T-helper 1 cell treated with Interleukin-12 subunit alpha and Interleukin-12 subunit beta and Interleukin-4 antibody, amounts not matched to agents 30 μg/mL and 1 μg/mL, for 36 hours (primary cell): ENCODE measurements around the gene KIFAP3.

ENCODE experiments used
- H3K27ac Mint-ChIP-seq: one replicate; pipeline ENCODE4 v1.8.0; 2021; ENCODE audit warnings: mild to moderate bottlenecking, mixed read lengths
- H3K27me3 Mint-ChIP-seq: one replicate; pipeline ENCODE4 v1.8.0; 2021; ENCODE audit warnings: low read depth, mixed read lengths
- H3K36me3 Mint-ChIP-seq: one replicate; pipeline ENCODE4 v1.8.0; 2021; ENCODE audit warnings: low read depth, mixed read lengths
- H3K4me1 Mint-ChIP-seq: one replicate; pipeline ENCODE4 v1.8.0; 2021; ENCODE audit warnings: low read depth, mixed read lengths
- H3K4me3 Mint-ChIP-seq: one replicate; pipeline ENCODE4 v1.8.0; 2021; ENCODE audit warnings: mild to moderate bottlenecking, moderate library complexity, mixed read lengths
- H3K9me3 Mint-ChIP-seq: one replicate; pipeline ENCODE4 v1.8.0; 2021; ENCODE audit warnings: mixed read lengths

KIFAP3 gene

DNA sequence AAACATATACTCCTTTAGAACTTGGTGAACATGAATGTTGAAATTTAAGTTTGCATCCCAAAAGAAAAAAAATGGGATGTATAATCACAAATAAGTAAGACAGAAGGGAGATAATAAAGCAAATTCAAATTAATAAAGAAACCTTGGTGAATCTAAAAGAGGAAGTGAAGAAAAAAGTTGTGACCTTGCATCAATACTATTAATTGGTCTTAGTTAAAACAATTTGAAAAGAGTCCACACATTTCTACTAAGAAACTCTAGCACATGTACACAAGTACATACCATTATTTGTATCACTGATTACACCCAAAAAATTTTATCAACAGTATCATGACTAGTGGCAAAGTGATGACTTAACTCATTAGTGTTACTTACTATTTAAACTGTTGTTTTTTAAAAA, 100.4 kb downstream of the KIFAP3 start:
- Mint-ChIP-seq H3K27ac (no peak overlapping the region), H3K9me3 (no peaks in the 10 kb centered on the region), H3K27me3 (no peaks in the 10 kb centered on the region), H3K36me3 (peaks cover 2% of the 10 kb centered on the region), H3K4me1 (no peaks in the 10 kb centered on the region), H3K4me3 (no peak overlapping the region)

DNA sequence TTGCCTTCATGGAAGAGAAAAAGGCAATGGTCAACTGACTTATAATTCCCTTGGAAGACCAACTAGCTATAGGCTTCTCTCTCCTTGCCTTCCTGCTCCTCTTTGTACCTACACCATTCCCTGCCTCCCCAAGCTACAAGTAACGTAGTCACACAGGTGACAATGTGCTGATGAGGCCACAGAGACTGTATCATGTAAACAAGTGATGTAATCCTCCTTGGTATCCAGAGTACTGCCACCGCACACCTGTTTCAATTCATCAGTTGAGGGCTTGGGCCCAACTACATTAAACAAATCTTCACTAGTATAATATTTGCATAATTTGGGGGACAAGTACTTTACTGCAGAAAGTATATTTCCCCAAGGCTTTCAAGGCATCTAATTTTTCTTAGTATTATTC, 104.4 kb downstream of the KIFAP3 start:
- peaks cover 2% of the 10 kb centered on the region for H3K36me3 Mint-ChIP-seq
- H3K4me3 Mint-ChIP-seq, result no peak overlapping the region
- H3K4me1 Mint-ChIP-seq, result no peaks in the 10 kb centered on the region
- H3K27ac Mint-ChIP-seq, result no peak overlapping the region
- H3K9me3 Mint-ChIP-seq, result no peaks in the 10 kb centered on the region
- no peaks in the 10 kb centered on the region for H3K27me3 Mint-ChIP-seq

DNA sequence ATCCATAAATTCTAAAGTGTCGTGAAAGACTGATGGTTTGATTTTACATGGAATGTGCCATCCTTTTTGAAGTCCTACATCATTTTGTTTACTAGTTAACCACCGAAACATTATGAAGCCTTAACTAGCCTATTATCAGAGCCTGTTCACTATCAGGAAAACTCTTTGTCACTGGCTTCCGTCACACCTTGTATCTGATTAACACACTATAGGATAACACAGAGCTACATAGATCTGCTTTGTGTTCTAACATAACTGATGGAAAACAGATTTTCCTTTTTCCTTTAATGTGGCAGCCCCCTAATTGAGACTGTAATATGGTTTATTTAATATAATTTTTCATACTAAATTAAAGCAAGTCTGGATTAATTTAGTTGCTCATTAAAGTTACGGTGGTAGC, 106.3 kb downstream of the KIFAP3 start:
- Mint-ChIP-seq H3K9me3 (no peaks in the 10 kb centered on the region), H3K4me1 (no peaks in the 10 kb centered on the region), H3K36me3 (peaks cover 2% of the 10 kb centered on the region)

DNA sequence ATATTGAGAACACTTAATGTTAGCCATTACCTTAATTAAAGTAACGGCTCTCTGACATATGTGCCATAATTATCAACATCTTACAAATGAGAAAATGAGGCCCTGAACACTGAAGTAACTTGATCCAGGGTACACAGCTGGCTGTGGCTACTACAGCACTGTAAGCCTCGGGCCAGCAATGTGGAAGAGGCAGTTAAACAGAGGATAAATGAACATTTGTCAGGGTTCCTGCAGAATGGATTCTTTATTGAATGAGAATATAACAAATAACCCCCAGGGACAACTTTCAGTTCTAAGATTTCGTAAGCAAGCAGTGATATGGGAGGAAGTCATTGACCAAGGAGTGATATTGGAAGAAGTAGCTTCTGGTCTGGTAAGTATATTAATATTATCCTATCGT, 110.3 kb downstream of the KIFAP3 start:
- H3K9me3 Mint-ChIP-seq, result no peaks in the 10 kb centered on the region
- no peak overlapping the region for H3K27ac Mint-ChIP-seq
- H3K4me3 Mint-ChIP-seq, result no peak overlapping the region
- no peaks in the 10 kb centered on the region for H3K4me1 Mint-ChIP-seq
- H3K27me3 Mint-ChIP-seq, result no peaks in the 10 kb centered on the region
- H3K36me3 Mint-ChIP-seq, result no peaks in the 10 kb centered on the region

More for the DNA sequence above, 106.3 kb downstream of the KIFAP3 start:
- Mint-ChIP-seq H3K4me3 (no peak overlapping the region), H3K27me3 (no peaks in the 10 kb centered on the region), H3K27ac (no peak overlapping the region)

DNA sequence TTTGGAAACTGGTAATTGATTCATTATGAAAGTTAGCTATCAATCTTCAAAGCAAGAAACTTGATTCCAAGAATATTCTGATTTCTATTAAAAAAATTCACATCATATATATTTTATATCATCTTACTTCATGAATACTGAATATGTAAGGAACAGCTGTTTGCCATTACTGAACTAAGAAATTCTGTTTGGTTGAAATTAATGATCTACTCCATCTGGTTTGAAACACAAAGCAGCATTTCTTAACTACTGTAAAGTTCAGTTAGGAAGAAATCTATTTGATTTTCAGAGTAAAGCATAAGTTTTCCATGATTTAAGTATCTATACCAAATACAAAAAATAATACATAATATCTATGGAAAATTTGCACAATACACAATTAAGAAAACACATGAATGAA, 114.8 kb downstream of the KIFAP3 start:
- Mint-ChIP-seq H3K27me3 (no peaks in the 10 kb centered on the region), H3K4me1 (no peaks in the 10 kb centered on the region), H3K36me3 (no peaks in the 10 kb centered on the region)

DNA sequence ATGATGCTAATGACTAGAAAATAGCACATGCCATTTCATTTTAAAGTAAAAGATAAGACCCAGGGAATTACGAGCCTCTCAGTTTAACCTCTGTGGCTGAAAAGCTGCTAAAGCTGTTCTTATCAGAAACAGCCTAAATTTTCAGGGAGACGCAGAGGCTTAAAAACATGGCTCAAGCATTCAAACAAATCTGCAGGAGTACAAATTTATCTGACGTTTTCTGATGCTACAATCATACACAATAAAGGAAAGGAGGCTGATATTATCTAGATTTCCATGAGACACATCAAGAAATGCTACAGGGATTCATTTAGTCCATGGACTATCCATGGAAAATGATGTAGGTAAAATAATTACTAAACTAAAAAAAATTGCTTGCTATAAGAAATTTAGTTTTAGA, 115.5 kb downstream of the KIFAP3 start:
- H3K4me3 Mint-ChIP-seq, result no peak overlapping the region
- H3K4me1 Mint-ChIP-seq, result no peaks in the 10 kb centered on the region
- no peaks in the 10 kb centered on the region for H3K9me3 Mint-ChIP-seq
- H3K27me3 Mint-ChIP-seq, result no peaks in the 10 kb centered on the region
- no peaks in the 10 kb centered on the region for H3K36me3 Mint-ChIP-seq
- no peak overlapping the region for H3K27ac Mint-ChIP-seq

More for the DNA sequence above, 114.8 kb downstream of the KIFAP3 start:
- Mint-ChIP-seq H3K9me3 (no peaks in the 10 kb centered on the region), H3K4me3 (no peak overlapping the region), H3K27ac (no peak overlapping the region)

DNA sequence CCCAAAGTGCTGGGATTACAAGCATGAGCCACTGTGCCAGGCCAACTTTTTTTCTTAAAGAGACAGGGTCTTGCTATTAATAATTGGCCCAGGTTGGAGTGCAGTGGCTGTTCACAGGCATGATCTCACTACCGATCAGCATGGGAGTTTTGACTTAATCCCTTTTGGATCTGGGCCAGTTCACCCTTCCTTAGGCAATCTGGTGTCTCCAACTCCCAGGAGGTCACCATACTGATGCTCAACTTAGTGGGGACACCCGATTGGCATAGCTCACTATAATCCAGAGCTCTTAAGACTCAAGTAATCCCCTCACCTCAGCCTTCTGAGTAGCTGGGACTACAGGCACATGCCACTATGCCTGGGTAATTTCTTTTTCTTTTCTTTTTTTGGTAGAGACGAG, 116.6 kb downstream of the KIFAP3 start:
- H3K27ac Mint-ChIP-seq, result no peak overlapping the region
- H3K9me3 Mint-ChIP-seq, result no peaks in the 10 kb centered on the region
- no peaks in the 10 kb centered on the region for H3K27me3 Mint-ChIP-seq
- no peak overlapping the region for H3K4me3 Mint-ChIP-seq
- no peaks in the 10 kb centered on the region for H3K36me3 Mint-ChIP-seq
- H3K4me1 Mint-ChIP-seq, result no peaks in the 10 kb centered on the region

DNA sequence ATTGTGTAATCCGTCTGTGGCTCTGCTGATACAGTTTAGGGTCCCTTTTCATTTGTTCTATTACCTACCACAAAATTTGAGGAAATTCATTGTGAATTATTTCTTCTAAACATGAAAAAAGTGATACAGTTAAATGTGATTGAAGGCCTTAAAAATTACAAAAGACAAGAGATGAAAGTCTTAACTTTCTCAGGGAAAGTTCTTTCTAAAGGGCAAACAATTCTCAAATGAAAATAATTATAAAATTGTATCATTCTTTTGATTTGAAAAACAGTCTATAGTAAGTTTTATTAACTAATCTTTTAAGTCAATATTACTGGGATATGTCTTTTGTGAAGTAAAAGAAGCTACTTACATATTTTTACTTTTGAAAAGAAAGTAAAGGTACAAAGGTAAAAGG, 123.4 kb downstream of the KIFAP3 start:
- Mint-ChIP-seq H3K4me1 (no peaks in the 10 kb centered on the region), H3K9me3 (no peaks in the 10 kb centered on the region), H3K27ac (no peak overlapping the region), H3K36me3 (no peaks in the 10 kb centered on the region), H3K27me3 (no peaks in the 10 kb centered on the region), H3K4me3 (no peak overlapping the region)

DNA sequence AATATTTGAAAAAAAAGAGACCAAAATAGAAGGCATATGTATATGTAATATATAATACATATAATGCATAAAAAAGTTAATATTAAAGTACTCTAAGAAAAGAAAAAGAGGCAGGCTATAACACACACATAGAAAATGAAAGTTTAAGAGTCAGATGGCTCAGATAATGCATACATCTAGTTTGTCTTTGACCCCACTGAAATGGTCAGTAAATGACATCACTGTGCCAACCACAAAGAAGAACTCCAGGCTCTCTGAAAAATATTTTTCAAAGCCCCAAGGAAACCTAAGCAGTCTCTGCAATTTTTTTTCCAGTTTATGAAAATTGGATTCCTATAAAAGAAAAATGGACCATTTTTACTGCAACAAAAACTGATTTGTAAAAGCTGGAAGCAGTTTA, 125.4 kb downstream of the KIFAP3 start:
- H3K4me1 Mint-ChIP-seq, result no peaks in the 10 kb centered on the region
- no peak overlapping the region for H3K27ac Mint-ChIP-seq
- no peaks in the 10 kb centered on the region for H3K9me3 Mint-ChIP-seq
- no peaks in the 10 kb centered on the region for H3K36me3 Mint-ChIP-seq
- no peak overlapping the region for H3K4me3 Mint-ChIP-seq
- no peaks in the 10 kb centered on the region for H3K27me3 Mint-ChIP-seq

DNA sequence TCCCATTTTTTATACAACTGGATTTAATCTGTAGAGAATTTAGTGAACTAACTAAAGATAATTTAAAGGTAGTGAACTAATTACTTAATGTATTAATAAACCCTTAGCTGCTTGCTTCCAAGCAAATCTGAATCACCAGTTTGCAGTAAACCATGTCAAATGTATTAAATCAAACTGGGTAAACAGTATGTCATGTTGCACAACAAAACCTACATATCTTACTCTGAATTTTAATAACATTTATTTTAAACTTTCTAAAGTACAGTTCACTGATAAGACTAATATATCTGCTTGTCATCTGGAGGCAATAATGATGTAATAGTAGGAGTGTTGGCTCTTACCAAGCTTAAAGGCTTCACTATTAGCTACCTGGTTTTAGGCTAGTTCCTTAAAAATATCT, 128.3 kb downstream of the KIFAP3 start:
- Mint-ChIP-seq H3K4me3 (no peak overlapping the region), H3K36me3 (no peaks in the 10 kb centered on the region), H3K4me1 (no peaks in the 10 kb centered on the region), H3K27me3 (no peaks in the 10 kb centered on the region), H3K9me3 (no peaks in the 10 kb centered on the region), H3K27ac (no peak overlapping the region)

DNA sequence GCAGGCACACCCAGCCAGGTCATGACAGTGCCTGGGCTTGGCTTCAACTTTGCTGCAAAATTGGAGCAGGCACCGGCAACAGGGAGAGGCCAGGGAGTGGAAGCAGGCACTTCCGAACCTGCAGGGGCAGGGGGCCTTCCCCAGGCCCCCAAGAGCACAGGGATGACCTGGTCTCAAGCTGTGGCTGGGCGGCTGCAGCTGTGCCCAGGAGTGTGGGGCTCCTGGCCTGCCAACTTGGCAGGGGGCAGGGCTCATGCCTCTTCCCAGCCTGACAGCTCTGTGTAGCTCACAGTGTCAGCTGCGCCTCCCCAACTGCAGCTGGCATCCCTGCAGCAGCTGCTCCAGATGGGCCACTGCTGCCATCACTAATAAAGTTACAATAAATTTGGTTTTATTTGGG, 129.3 kb downstream of the KIFAP3 start:
- Mint-ChIP-seq H3K27me3 (no peaks in the 10 kb centered on the region), H3K4me1 (no peaks in the 10 kb centered on the region), H3K4me3 (no peak overlapping the region), H3K9me3 (no peaks in the 10 kb centered on the region), H3K36me3 (no peaks in the 10 kb centered on the region), H3K27ac (no peak overlapping the region)

DNA sequence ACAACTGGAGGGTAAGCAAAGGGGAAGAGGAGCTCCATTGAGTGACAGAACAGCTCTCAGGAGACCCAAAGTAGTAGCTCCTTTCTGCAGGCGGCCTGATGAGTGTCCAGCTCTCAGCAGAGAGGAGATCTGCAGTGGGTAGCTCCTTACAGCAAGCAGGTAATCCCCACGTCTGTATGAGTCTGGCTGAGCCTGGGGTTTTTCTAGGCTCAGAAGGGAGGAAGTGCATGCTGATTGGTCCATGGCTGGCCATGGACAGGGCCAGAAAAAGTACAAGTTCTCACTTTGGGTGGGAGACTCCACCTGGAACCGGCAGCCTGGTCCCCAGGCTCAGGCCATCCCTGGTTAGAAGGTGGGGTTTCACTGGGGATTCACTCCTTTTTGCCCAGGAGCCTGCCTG, 129.9 kb downstream of the KIFAP3 start:
- no peaks in the 10 kb centered on the region for H3K27me3 Mint-ChIP-seq
- no peak overlapping the region for H3K4me3 Mint-ChIP-seq
- H3K4me1 Mint-ChIP-seq, result no peaks in the 10 kb centered on the region
- no peaks in the 10 kb centered on the region for H3K9me3 Mint-ChIP-seq
- H3K36me3 Mint-ChIP-seq, result no peaks in the 10 kb centered on the region
- no peak overlapping the region for H3K27ac Mint-ChIP-seq

DNA sequence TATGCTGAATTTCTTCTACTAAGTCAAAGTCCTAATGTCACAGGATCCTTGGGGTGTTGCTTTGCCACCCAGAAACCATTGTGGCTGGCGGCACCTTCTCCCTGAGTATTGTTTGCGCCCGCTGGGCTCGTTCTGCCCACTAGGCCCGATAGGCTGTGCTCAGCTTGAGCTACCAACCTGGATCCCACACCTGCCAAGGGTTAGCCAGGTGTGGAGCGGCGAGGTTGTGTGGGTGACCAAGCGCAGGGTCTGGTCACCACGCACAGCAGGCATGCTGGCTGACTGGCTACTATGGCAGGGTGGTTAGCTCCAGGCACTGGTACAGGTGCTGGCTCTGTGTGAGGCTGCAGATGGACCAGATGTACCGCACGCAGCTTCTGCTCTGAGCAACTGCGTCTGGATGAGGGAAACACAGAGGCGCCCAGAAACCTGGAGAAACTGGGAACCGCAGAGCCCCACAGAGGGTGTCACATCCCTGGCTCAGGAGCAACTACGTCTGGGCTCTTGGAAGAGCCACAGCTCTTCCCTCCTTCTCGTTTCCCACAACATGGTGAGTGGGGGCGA, 130.4 kb downstream of the KIFAP3 start:
- Mint-ChIP-seq H3K27me3 (no peaks in the 10 kb centered on the region), H3K4me3 (no peak overlapping the region), H3K9me3 (no peaks in the 10 kb centered on the region), H3K27ac (no peak overlapping the region), H3K4me1 (no peaks in the 10 kb centered on the region), H3K36me3 (no peaks in the 10 kb centered on the region)

DNA sequence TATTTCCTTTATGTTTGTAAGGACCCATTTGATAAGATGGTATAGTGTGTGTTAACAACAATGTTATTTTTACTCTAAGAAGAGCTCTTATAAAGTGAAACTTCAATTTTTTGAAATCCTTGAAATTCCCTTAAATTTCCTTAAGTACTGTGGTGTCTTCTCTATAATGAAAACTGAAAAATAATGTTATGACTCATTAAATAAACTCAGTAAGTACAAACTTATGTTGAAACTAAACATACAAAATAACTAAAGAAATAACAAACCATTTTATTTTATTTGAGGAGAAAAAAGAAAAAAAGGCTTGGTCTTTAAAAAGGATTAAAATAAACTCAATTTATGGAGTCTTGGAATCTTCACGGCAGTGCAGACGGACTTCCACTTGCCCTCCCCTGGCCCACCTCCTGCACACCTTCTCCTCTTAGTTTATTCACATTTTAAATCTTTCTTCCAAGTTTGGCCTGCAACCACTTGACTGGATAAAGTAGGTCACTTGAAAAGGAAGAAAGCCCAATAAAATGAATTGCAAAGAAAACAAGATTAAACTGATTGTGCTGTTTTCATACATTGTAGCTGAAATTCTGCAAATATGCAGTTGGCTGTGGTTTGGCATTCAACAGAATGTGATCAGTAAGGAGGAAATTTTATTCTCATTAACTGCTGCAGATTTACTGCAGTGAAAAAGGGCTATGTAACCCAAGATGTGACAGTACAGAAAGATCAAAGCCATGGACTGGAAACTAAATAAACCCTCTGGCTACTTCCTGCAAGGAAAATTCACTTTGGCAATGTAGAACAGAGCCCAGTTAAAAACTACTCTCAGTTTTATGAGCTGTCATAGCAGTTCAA, 132.3 kb downstream of the KIFAP3 start:
- Mint-ChIP-seq H3K36me3 (no peaks in the 10 kb centered on the region), H3K27ac (no peak overlapping the region), H3K4me1 (no peaks in the 10 kb centered on the region), H3K27me3 (no peaks in the 10 kb centered on the region), H3K4me3 (no peak overlapping the region), H3K9me3 (no peaks in the 10 kb centered on the region)

DNA sequence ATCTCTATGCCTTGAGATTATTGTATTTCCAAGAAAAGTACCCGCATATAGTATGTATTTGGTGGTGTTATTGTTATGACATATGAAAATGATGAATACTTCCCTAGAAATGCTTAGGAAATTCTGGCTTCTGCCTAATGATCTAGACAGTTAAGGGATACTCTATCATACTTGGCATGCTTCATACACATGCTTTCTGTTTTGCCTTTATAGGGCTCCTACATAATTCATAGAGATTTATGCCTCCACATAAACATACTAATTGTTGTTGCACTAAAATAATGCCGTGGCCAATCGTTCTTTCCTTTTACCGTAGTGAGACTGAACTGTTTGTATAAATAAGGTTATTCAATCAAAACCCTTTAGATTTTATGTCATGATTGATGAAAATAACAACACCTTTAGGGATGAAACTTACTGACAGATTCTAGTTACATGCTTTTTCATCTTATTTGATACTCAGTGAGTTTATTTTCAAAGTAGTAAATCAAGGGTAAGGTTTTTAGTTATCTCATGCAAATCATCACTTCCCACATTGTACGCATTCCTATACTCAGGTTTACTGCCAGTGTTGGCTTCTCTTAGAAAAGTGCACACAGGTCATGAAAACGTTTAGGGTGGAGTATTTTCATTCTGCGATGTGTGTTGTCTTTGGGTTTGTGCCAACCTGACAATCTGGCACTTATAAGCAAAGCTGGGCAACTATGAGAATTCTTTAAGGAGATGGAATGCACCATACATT, 140.3 kb downstream of the KIFAP3 start:
- Mint-ChIP-seq H3K9me3 (no peaks in the 10 kb centered on the region), H3K4me3 (no peak overlapping the region), H3K27ac (no peak overlapping the region), H3K27me3 (no peaks in the 10 kb centered on the region), H3K4me1 (no peaks in the 10 kb centered on the region), H3K36me3 (no peaks in the 10 kb centered on the region)
